HuH-7 (cell line): ENCODE data around the gene PRELID1.
A peak's percentile ranks its signal among the peaks of the same experiment; 100 is the strongest.
"Not testable (repeated sequence)": the region's sequence is repeated elsewhere in the genome, so short reads cannot be mapped to it uniquely, and the experiment has no call there.

ENCODE experiments used
- DNase-seq: peaks from one replicate; pipeline ENCODE4 v3.0.0; 2011; ENCODE audit warnings: low spot score

Gene PRELID1

GRCh38 chr5:177303121-177303924 lies at the start of gene PRELID1, which contains the start of gene RAB24:
Gene PRELID1, plus strand, starts transcription at chr5:177303799. Its CDS starts 187 bp downstream, at chr5:177303986.
Gene RAB24, minus strand, starts transcription at chr5:177303719. Its CDS starts 431 bp downstream, at chr5:177303288.
- peak; percentile 96 for DNase-seq

GRCh38 chr5:177256296-177256695 lies 47.3 kb upstream of the PRELID1 start:
- DNase-seq: no peak

- not testable (repeated sequence) for DNase-seq
These were observed 44.9 kb upstream of the PRELID1 start for GRCh38 chr5:177258711-177259110.

- DNase-seq: no peak
These were observed 42.6 kb upstream of the PRELID1 start for GRCh38 chr5:177260961-177261360.

GRCh38 chr5:177261510-177261909 lies 42.1 kb upstream of the PRELID1 start:
- DNase-seq: no peak

GRCh38 chr5:177264178-177264577 lies 39.4 kb upstream of the PRELID1 start:
- no peak for DNase-seq

- DNase-seq: no peak
These were observed 38.2 kb upstream of the PRELID1 start for GRCh38 chr5:177265395-177265794.

GRCh38 chr5:177269232-177269895 lies 34.2 kb upstream of the PRELID1 start:
- DNase-seq: no peak

- no peak for DNase-seq
These were observed 33.6 kb upstream of the PRELID1 start for GRCh38 chr5:177269976-177270375.

- DNase-seq: no peak
These were observed 32.9 kb upstream of the PRELID1 start for GRCh38 chr5:177270653-177271052.

- DNase-seq: no peak
These were observed 32.5 kb upstream of the PRELID1 start for GRCh38 chr5:177271113-177271512.

- no peak for DNase-seq
These were observed 27.7 kb upstream of the PRELID1 start for GRCh38 chr5:177275883-177276282.

- no peak for DNase-seq
These were observed 26.7 kb upstream of the PRELID1 start for GRCh38 chr5:177276886-177277285.

- no peak for DNase-seq
These were observed 15.4 kb upstream of the PRELID1 start for GRCh38 chr5:177288191-177288590.

GRCh38 chr5:177290816-177291596 lies 12.6 kb upstream of the PRELID1 start:
- DNase-seq: no peak

GRCh38 chr5:177291735-177292134 lies 11.9 kb upstream of the PRELID1 start:
- no peak for DNase-seq

GRCh38 chr5:177293819-177294581 lies 9.6 kb upstream of the PRELID1 start:
- no peak for DNase-seq

- DNase-seq: no peak
These were observed 9.0 kb upstream of the PRELID1 start for GRCh38 chr5:177294632-177295031.

- no peak for DNase-seq
These were observed 7.7 kb upstream of the PRELID1 start for GRCh38 chr5:177295924-177296323.

GRCh38 chr5:177296581-177296980 lies 7.0 kb upstream of the PRELID1 start:
- DNase-seq: no peak

GRCh38 chr5:177297922-177298321 lies 5.7 kb upstream of the PRELID1 start:
- no peak for DNase-seq

- DNase-seq: no peak
These were observed 3.9 kb upstream of the PRELID1 start for GRCh38 chr5:177299697-177300096.
